Measurements from ENCODE around the gene DVL1.
"Not testable (repeated sequence)": the region's sequence is repeated elsewhere in the genome, so short reads cannot be mapped to it uniquely, and the experiment has no call there.

Gene DVL1

DNA sequence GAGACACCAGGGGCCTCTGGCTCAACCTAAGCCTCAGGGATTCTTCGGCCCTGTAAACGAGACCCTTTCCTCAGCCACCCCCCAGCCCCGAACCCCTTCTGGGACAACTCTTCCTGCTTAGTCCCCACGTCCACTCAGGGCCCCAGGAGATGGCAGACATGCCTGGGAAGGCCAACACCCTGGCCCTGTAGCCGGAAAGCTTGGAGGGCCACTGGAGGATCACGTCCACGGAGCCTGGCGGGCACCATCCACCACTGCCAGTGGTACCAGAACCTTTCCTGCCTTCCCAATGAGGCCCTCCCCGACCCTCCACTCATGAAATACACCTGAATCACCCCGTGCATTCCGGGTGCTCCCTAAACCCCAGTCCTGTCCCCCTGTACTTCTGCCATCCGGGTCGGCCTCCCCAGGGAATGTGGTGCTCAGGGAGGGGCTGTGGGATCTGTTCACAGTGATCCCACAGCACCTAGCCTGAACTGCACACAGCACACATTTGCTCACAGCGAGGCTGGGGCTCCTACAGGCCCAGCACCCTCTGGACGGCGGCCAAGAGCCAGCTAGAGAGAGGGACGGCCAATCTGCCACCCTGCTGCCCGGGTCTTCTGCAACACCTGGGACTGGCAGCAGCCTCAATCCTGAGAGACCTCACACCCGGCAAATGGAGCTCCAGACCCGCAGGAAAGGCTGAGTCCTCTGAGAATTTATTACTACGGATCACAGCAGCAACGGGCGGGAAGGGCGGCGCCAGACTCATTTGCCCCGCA, 24.0 kb upstream of the DVL1 start:
- DNase-seq, result no peak

DNA sequence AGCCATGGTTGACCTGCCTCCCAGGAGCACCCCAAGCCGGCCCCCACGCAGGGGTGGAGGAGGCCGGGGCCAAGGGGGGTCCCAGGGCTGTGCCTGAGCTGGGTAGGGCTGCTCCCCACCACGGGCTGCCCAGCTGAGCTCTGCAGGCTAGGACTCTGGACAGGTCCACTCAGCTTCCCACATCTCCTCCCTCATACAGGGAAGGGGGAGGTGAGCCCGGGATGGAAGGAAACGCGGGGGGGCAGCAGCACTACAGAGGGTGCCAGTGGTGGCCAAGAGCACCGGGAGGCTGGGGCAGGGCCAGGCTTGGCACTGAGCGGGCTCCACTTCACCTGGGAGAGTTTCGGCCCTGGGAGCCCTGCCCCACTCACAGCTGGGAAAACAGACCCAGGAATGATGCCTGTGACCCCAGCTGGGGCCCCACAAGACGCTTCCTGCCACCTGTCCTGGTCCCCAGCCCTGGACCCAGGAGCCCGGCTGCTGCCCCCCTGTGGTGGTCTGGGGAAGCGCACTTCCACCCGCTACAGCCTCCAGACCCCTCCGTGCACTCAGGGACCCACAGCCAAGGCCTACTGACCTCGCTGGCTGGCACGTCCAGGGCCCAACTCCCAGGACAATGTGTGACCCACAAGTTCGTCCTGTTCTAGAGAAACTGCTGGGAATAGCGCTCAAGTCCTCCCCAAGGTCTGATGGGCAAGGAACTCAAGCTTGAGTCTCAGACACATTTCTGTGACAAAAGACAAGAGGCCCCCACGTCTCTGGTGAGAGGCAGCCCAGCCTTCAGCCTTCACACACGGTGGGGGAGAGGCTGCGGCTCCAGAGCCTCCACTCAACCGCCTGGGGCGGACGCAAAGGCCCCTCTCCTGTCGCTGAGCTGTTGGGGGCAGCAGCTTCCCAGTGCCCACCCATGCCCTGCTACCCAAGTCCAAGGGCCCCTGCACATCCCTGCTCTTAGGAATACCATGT, 22.8 kb upstream of the DVL1 start:
- peak; percentile 35 to 53 for DNase-seq

DNA sequence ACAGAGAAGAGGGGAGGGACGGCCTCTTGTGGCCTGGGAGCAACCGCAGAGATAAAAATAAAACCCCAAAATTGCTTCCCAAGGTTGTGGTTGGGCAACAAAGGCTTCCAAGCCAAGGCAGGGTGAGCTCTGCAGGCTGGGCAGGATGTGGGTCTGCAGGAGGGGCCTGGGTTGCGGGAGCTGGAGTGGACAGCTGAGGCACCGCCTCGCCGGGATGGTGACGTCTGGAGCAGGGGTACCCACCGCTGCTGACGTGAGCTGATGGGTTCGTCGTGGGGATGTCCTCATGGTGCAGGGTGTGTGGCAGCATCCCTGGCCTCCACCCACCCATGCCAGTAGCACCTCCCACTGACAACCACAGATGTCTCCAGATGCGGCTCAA, 22.1 kb upstream of the DVL1 start:
- DNase-seq, result no peak

GRCh38 chr1:1370771-1371300, 21.6 kb upstream of the DVL1 start:
- no peak for DNase-seq

GRCh38 chr1:1370094-1370493, 20.9 kb upstream of the DVL1 start:
- DNase-seq, result not testable (repeated sequence)

- no peak for DNase-seq
Observed at GRCh38 chr1:1367315-1367714, 18.1 kb upstream of the DVL1 start.

DNA sequence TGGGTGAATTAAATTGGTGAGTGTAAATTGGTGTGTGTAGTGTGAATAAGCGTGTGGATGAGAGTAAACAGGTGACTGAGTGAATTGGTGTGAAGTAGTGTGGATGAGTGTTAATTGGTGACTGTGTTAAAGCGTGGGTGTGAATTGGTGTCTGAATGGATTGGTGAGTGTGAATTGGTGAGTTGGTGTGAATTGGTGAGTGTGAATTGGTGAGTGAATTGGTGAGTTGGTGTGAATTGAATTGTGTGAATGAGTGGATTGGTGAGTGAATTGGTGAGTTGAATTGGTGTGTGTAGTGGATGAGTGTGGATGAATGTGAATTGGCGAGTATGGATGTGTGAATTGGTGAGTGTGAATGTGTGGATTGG, 17.5 kb upstream of the DVL1 start:
- DNase-seq, result no peak

GRCh38 chr1:1365875-1366698, 16.9 kb upstream of the DVL1 start:
- no peak for DNase-seq

- no peak for DNase-seq
Observed at GRCh38 chr1:1364266-1364665, 15.0 kb upstream of the DVL1 start.

- no peak for DNase-seq
Observed at GRCh38 chr1:1361982-1362423, 12.8 kb upstream of the DVL1 start.

DNA sequence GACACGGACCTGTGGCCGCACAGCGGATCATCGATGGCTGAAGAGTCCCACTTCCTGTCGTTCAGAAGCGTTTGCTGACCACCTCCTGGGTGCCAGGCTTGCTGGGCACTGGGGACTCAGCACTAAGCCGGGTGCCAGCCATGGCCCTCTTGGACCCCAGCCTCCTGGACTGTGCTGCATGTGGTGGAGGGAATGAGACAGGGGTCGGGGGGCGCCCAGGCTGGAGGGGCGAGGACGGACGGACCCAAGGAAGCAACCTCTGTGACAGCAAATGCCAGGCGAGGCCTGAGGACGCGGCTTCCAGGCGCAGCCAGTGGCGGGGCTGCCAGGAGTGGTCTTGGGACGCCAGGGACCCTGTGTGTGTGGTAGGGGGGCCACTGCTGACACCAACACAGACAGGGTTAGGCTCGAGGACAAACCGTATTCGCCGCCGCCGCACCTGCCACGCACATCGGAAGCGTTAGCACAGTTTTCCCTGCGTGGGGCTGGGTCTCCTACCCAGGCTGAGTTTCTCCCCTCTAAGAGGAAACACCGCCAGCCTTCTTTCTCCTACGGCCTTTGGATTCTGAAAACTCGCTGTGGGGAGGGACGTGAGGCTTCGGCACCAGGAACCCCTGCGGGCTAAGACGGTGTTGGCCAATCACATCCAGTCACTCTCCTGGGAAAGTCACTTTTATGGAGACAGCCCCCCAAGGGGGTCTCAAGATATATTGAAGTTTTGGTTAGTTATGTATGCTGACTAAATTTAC, 12.2 kb upstream of the DVL1 start:
- no peak for DNase-seq

GRCh38 chr1:1360506-1361169, 11.4 kb upstream of the DVL1 start:
- DNase-seq, result no peak

DNA sequence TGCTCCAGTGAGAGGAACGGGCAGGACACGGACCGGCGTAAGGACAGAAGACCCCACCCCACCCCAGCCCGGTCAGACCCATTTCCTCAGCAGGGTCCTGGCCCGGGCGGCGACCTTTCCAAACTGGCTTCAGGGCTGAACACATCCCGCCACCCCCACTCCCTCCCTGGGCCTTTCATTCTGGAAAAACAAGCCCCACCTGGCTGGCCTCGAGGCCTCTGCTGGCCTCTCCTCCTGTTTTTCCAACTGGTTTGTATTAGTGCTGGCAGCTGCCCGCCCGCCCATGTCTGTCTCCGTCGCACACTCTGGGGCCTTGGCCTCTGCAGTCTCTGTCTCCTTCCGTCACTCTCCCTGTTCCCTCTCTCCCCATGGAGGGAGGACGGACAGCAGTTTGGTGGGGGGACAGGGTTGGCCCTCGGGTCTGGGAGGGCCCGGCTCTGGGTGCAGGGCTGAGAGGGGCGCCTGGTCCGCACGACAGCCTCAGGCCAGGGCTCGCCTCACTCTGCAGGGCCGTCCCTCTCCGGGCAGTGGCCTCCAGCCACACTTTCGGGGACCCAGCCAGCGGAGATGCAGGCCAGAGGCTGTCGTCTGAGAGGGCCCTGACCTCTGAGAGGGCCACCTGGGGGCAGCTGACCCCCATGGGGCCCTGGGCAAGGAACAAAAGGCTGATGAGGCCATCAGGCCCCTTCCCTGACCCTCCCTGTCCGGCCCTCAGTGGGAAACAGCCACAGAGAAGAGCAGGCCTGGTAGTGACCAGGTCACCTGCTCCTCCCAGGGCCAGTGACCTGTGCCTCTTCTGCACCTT, 10.6 kb upstream of the DVL1 start:
- DNase-seq, result no peak

- DNase-seq, result no peak
Observed at GRCh38 chr1:1359308-1359663, 10.1 kb upstream of the DVL1 start.

GRCh38 chr1:1358433-1359271, 9.4 kb upstream of the DVL1 start, which contains the start of gene MXRA8:
MXRA8 (minus strand) TSS chr1:1358555; CDS start chr1:1358504, 51 bp downstream.
- no peak for DNase-seq

- DNase-seq, result no peak
Observed at GRCh38 chr1:1357871-1358432, 8.7 kb upstream of the DVL1 start.

DNA sequence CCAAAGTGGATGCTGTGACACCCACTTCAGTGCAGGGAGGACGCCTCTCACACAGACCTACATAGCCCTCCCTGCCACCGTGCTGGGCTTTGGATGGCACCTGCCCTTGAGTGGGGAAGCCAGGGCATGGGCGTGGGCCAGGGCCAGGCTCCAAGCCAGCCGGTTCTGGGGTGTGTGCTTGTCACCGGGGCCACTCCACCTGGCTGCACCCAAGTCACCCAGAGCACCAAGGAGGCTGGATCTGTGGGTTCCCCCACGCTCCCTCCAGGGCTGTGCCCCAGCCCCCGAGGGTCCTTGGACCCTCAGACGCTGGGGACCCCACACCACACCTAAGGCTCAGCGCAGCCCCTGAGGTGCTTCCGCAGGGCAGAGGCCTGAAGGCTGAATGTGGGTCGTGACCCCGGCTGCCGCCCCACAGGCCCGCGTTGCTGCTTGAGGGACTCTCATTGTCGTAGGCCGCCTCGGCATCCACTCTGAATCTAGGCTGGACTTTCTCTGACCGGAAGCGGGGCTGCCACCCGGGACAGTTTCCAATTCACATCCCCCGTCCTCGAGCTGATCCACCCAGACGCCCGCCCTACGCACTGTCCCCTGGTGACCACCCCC, 7.7 kb upstream of the DVL1 start:
- DNase-seq, result no peak

GRCh38 chr1:1356166-1356795, 7.1 kb upstream of the DVL1 start:
- DNase-seq, result no peak

All from bone marrow (tissue), 2 donors.